NCI-H82 (cell line): Measurements from ENCODE around the gene SELPLG.
A peak's percentile ranks its signal among the peaks of the same experiment; 100 is the strongest.
"Not testable (repeated sequence)": the region's sequence is repeated elsewhere in the genome, so short reads cannot be mapped to it uniquely, and the experiment has no call there.

Experiments used
- DNase-seq: peaks from one replicate; lab custom pipeline; 2025; lab: John Stamatoyannopoulos, UW

The SELPLG gene

DNA sequence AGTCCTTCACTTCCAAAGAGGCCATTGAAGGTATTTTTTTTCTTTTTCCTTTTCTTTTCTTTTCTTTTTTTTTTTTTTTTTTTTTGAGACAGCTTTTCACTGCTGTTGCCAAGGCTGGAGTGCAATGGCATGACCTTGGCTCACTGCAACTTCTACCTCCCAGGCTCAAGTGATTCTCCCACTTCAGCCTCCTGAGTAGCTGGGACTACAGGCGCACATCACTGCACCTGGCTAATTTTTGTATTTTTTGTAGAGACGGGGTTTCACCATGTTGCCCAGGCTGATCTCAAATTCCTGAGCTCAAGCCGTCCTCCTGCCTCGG lies 14.8 kb downstream of the SELPLG start:
- not testable (repeated sequence) for DNase-seq

DNA sequence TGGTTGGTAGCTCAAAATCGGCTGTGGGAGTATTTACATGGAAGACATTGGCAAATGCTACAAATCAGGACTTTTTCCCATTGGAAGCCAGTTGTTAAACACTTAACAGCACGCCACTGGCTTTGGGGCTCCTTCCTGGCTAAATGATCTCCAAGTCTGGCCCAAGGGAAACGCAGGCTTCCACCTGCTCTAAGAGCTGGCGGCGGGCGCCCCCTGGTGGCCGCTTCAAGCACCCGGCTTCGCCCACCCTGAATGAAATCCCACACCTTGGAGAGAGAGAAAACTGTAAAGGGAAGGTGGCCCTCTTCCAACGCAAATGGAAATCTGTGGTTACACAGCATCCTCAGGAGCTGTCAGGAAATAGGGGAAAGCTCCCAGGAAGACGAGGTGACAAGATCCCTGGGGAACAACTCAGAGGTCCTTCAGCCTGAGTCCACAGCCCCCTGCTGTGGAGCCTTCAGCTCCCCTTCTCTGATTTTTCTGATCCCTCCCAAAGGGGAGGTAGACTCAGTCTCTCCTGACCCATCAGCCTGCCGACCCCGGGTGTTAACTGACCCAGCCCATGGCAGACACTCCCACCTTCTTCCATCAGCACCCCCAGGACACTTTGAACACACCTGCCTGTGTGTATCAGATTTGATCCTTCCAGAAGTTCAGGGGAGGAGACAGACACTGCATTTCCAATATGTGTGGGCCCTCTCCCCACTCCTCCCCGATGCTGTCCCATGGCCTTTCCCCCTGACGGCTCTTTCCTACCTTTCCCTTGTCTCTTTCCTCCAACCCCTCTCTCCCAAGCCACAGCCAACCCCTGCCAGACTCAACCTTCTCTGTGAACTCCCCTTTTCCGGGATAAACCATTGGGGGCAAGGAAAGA lies 15.4 kb downstream of the SELPLG start:
- peak; percentile 93 for DNase-seq

DNA sequence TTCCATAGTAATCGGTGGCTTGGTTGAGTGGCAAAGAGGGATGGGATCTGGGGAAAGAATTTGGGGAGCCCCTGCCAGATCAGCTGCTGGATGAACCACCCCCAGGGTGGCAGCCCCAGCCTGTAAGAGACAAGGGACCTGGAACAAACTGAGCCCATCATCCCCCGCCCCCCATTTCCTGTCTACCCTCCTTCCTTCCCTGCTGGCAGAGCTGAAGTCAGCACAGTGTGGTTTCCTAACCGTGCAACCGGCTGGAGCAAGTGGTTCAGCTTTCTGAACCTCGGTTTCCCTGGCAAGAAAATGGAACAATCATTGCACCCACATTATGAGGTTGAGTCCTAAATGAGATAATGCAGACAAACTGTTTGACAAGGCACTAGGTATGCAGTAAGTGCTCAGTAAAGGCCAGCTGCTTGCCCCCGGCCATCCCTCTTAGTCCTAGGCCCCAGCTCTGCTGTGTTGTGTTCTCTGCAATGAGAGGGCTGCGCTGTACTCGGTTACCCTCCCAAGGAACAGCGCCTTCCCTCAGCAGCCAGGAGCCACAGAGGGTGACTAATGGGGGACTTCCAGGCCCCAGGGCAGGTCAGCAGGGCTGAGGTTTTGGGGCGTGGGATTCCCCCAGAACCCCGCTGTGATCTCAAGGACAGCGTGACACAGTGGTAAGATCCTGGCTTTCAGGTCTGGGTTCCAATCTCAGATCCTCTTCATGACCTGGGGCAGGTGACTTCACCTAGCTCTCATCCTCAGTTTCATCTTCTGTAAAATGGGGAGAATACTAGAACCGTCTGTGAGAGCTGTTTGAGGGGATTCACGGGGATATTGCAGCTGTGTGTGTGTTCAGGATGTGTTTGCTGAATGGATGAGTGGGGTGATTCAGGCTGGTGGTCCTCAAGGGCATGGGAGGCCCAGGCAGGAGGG lies 16.5 kb downstream of the SELPLG start:
- DNase-seq: no peak

DNA sequence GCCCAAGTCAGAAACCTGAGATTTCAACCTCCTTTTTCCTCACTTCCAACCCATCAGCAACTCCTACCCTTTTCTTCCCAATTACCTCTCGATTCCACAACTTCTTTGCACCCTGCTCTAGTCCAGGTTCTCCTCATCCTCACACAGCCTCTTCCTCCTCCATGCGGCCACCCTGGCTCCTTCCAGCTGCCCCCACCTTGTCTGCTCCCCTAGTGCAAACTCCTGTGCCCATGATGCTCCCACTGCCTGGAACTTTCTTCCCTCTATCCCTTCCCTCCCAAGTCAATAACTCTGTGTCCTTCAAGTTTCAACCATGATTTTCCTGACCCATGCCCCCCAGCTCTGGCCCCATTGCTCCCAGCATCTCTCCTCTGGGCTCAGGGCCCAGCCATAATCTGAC lies 17.3 kb downstream of the SELPLG start:
- no peak for DNase-seq

DNA sequence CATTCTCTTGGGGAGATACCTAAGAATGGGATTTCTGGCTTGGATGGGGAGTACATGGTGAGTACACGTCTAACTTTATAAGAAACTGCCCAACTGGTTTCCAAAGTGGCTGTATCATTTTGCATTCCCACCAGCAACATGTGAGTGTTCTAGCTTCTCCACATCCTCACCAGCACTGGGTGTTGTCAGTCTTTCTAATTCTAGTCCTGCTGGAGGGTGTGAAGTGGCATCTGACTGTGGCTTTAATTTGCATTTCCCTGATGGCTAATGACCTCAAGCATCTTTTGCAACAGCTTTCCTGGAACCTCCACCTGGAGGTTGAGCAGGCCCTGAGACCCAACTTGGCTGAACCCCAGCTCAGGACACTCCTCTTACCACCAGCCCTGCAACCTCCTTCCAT lies 17.8 kb downstream of the SELPLG start:
- no peak for DNase-seq

DNA sequence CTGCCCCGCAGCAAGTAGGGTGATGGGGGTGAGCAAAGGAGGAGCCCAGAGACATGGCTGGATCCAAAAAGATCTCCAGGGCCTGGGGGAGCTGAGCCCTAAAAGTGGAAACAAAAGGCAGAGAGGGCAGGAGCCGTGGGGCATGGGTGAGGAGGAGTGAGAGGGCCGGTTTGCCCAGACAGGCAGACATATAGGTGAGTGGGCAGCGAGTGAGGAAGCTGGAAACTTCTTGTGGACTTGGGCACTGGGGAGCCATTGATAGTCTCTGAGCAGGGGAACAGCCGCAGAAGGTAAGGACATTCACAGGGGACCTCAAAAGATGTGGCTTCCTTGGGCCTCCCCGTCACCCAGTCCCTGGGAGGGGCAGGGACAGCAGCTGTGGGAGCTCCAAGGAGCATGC lies 19.1 kb downstream of the SELPLG start:
- DNase-seq: no peak

DNA sequence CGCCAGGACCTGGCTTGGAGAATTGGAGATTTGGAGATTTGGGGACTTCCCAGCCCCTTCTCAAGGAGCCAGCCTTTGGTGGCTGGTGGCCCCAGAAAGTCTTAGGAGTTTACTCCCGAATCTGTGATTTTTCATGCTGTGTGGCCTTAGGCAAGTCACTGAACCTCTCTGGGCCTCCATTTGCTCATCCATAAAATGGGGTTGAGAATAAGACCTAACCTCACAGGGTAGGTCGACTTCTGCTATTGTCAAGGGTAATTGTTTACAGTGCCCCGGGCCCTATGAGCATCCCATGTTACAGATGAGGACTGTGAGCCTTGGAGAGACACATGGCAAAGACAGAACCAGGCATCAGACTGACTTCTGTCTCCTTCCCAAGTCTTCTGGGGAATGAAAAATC lies 19.7 kb downstream of the SELPLG start:
- no peak for DNase-seq

DNA sequence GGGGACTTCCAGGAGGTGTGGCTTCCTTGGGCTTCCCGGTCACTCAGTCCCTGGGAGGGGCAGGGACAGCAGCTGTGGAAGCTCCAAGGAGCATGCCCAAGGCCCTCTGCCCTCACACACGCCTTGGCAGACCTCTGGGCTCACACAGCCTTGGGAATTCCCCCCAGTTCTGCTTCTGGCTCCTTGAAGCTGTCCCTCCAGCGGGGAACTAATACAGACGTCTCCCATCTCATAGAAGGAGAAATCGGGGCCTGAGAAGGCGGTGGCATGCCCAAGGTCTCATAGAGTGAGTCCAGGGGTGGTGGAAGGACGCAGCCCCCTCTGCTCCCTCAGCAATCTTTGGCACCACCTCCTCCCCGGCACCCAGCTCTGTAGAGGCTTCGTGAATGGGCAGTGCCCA lies 20.1 kb downstream of the SELPLG start:
- DNase-seq: no peak

DNA sequence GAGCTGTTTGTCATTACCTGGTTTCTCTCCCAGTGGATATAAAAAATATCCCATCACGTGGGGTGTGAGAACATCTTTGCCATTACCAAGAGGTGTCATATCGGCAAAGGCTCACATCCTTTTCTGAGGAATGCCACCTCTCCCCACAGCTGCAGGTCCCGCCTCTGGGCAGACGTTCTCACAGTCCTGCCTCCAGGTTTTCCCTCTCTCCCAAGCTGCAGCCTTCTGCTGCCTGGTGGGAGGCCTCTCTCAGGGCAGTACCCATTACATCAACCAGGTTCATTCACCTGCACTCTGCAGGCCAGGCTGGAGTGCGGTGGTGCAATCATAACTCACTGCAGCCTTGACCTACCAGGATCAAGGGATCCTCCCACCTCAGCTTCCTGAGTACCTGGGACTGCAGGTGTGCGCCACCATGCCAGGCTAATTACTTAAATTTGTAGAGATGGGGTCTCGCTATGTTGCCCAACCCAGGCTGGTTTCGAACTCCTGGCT lies 20.9 kb downstream of the SELPLG start:
- peak; percentile 26 for DNase-seq

DNA sequence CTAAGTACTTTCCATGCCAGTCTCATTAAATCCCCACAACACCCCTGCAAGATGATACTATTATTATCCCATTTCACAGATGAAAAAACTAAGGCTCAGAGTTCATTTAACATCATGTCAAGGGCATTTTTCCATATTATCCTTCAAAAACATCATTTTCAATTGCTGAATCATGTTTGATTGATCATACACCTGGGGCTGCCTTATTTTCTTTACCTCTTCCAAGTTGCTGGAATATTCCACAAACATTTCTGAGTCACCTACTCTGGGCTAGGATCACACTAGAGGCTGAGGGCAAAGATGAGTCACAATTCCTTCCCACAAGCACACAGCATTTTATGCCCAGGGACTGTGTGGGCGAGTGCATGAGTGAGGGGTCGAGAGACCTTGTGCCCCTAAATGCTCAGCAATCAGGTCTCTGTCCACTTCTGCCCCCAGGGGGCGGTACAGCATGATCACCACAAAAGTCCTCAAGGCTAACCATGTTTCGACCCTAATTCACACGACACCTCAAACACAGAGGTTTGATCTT lies 21.7 kb downstream of the SELPLG start:
- DNase-seq: peak; percentile 63

DNA sequence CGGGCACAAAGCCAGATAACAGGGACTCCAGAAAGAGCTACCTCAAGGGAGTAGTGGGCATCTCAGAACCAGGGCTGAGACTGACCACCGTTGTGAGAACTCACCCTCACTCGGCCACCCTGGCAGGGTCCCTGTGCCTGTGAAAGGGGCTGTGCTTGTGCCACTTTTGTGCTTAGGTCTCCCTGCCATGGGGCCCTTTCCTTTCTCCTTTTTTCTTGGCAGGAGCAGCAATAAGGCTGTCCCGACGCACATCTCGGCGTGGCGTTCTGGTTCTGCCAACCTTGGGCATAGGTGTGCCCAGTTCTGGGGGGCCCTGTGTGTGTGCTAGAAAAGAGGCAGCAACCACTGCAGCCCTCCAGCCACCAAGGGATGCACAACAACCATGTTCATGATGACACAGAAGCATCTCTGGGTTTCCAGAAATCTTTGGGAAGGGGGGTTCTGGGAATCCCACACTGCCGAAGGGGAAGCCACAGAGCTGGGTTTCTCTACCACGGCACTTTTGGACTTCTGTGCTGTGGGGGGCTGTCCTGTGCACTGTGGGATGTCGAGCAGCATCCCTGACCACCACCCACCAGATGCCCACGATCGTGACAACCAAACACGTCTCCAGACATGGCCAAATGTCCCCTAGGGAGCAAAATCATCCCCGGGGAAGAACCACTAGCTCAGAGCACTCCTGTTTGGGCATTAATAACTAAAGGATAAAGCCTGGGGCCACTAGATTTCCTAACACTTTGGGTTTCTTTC lies 22.7 kb downstream of the SELPLG start:
- DNase-seq: no peak

DNA sequence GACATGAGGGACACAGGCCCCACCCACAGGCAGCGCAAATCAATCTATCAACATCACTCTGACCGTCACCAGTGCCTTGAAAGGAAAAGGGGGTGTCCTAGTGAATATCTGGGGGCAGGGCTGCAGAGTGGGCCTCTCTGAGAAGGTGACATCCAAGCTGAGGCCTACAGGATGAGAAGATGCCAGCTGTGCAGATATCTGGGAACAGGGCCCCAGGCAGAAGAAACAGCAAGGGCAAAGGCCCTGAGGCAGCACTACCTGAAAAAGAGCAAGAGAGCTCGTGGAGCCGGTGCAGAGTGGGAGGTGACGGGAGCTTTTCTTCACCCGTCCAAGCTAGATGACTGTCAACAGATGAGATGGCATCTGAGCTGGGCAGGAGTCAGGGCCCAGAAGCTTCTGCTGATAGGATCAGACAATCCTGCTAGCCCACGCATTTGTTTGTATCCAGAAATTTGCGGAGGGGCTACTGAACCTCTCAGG lies 23.3 kb downstream of the SELPLG start:
- no peak for DNase-seq

DNA sequence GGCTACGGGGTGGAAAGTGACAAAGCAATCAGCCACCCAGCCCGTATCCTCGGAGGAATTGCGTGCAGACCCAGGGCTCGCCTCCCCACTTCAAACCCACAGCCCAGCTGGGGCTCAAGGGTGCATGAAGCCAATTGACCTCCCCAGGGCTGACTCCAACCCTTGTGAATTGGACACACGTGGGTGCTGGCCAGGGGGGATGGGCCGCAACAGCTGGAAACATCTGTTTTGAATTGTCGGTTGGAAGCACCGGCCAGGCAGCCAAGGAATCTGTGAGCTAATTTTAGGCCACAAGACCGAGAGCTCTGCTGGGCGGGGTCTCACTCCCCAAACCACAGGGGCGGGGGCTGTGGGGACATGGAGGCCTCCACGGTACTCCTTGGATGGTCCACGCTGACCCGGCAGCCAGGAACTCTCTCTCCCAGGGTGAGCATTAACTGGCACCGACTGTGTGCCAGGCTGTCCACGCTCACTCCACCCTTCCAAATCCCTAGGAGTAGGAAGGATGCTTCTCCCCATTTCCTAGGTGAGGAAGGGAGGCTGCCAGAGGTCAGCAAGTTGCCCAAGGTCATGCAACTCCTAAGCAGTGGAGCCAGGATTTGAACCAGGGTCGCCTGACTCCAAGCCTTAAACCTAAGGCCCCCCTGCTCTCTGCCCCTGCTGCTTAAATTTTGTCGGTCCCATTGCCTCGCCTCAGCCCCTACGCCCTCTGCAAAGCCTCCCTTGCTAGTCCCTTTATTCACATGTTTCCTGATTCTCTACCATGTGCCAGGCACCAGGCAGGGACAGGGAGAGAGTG lies 24.0 kb downstream of the SELPLG start:
- DNase-seq: no peak

DNA sequence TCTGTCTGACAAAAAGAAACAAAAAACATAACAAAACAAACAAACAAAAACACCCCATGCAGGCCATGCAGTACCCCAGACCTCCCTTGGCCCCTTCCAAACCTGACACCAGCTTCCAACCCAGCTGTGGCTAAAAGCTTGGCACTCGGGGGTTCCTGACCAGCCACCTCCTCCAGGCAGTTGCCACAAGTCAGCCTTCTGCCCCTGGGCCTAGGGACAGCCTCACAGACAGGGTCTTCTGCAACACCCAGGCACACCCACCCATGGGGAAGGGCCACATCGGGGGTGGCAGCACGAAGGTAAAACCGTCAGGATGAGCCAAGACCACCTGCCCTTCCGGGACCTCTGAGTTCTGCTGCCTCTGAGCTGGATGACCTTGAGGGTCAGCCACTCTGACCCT lies 25.1 kb downstream of the SELPLG start:
- no peak for DNase-seq

DNA sequence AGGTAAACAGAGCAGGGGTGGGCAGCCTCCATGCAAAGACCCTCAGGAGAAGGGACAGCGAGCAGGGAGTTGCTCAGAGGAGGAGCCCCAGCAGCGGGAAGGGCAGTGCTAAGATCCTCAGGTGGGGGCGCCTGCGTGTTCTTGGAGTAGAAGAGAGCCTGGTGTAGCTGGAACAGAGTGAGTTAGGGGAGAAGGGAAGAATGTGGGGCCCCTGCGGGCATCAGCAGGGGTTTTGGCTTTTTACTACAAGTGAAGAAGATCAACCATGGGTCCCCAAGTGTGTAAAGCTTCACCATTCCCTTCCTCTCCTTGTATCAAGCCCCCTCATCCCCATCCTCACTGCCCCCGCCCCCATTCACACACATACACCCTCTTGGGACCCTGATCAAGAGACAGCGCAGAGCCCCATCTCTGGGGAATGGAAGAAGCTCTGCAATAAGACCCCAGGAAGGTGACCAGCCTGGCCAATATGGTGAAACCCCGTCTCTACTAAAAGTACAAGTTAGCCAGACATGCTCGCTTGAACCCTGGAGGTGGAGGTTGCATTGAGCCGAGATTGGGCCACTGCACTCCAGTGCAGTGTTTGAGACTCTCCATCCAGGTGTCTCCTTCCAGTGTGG lies 25.6 kb downstream of the SELPLG start:
- DNase-seq: no peak

DNA sequence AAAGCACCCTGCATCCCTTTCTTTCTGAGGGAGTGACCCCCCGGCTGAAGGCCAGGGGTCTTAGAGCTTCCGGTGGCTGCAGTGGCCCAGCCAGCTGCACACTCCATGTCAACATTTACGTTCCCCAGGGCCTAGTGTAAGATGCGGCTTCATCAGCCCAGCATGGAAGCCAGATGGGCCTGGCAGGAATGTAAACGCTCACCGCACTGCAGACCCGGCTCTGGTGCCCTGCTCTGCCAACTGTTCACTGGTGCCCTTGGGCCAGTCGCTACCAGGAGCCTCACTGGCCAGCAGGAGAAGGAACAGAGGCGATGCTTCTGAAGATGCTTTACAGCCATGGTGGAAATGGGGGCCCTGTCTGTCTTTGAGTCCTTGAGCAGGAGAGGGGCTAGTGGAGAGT lies 27.2 kb downstream of the SELPLG start:
- DNase-seq: no peak

DNA sequence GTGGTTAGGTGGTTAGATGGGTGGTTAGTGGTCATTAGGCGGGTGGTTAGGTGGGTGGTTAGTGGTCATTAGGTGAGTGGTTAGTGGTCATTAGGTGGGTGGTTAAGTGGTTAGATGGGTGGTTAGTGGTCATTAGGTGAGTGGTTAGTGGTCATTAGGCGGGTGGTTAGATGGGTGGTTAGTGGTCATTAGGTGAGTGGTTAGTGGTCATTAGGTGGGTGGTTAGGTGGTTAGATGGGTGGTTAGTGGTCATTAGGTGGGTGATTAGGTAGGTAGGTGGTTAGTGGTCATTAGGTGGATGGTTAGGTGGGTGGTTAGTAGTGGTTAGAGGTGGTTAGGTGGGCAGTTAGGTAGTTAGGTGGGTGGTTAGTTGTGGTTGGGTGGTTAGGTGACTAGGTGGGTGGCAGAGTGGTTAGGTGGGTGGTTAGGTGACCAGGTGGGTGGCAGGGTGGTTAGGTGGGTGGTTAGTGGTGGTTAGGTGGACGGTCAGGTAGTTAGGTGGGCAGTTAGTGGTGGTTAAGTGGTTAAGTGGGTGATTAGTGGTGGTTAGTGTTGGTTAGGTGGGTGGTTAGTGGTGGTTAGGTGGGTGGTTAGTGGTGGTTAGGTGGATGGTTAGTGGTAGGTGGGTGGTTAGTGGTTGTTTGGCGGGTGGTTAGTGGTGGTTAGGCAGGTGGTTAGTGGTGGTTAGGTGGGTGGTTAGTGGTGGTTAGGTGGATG lies 27.8 kb downstream of the SELPLG start:
- DNase-seq: no peak

DNA sequence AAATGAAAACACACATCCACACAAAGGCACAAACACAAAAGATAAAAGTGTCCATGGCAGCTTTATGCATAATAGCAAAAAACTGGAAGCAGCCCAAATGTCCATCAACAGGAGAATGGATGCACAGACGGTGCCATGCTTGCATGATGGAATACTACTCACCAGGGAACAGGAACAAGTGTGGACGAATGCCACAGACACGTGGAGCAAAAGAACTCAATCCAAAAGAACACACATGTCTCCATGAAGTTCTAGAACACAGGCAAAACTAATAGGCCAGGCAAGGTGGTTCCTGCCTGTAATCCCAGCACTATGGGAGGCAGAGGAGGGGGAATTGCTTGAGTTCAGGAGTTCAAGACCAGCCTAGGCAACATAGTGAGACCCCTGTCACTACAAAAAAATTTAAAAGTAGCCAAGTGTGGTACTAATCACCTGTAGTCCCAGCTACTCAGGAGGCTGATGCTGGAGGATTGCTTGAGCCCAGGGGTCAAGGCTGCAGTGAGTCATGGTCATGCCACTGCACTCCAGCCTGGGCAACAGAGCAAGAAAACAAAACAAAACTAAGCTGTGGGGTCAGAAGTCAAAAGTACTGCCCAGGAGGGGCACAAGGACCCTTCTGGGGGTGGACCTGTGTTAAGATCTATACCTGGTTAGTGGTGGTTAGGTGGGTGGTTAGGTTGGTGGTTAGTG lies 28.5 kb downstream of the SELPLG start:
- no peak for DNase-seq

DNA sequence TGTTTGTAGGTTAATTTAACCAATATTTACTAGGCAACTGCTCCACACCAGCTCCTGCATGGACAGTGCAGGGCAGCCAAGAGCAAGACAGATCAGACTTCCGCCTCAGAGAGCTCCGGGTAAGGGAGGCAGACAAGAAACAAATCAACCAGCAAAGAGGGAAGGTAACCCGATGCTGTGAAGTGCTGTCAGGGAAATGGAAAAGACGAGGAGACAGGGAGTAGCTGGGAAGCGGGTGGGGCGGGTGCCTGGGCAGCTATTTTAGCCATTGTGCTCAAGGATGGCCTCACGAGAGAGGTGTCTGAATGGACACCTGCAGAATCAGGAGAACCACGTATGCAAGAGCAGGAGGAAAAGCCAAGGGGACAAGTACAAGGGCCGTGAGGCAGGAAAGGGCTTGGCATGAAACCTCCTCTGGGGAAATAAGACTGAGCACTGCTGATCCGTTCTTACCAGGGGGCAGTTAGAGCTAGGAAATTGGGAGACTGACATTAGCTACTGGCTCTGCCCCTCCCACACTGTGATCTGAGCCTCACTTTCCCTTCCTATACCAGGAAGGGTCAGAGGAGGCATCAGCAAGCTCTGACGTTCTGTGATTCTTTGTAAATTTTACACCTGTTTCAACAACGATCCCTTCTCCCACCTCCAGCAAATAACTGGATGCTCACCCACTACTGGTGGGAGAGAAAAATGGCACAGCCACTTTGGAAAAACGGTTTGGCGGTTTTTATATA lies 29.3 kb downstream of the SELPLG start:
- DNase-seq: no peak
